Liver (tissue), 9 donors: ENCODE data around the gene FARP1. TPM values are rescaled to one million over a fixed set of nuclear protein-coding genes. Genes with fewer than 3 reads are reported as not detected.

Experiments
- DNase-seq: peaks from one replicate; pipeline ENCODE4 v3.0.0-alpha.2; 2017; ENCODE audit warnings: low spot score
- H3K27ac ChIP-seq, 2 donors: one replicate each; pipeline ENCODE4 v1.7.0; 2013; ENCODE audit warnings: inconsistent platforms in 2 of 2, low read length in 2 of 2, control low read depth in 1 of 2, low read depth in 1 of 2, mild to moderate bottlenecking in 1 of 2
- H3K27me3 ChIP-seq, 4 donors: one replicate each; pipeline versions ENCODE4 v1.6.1 to v1.7.0; 2013; ENCODE audit warnings: low read length in 3 of 4, inconsistent platforms in 1 of 4, mild to moderate bottlenecking in 1 of 4, moderate library complexity in 1 of 4; ENCODE audit not compliant: control insufficient read depth in 4 of 4, insufficient read depth in 4 of 4
- H3K36me3 ChIP-seq, 4 donors: one replicate each; pipeline versions ENCODE4 v1.6.1 to v1.7.0; 2013; ENCODE audit warnings: low read length in 3 of 4, mild to moderate bottlenecking in 3 of 4, low read depth in 1 of 4, moderate library complexity in 1 of 4; ENCODE audit not compliant: control insufficient read depth in 4 of 4, insufficient read depth in 3 of 4
- H3K4me1 ChIP-seq, 4 donors: one replicate each; pipeline versions ENCODE4 v1.6.1 to v1.7.0; 2013; ENCODE audit warnings: low read length in 3 of 4, mild to moderate bottlenecking in 3 of 4, moderate library complexity in 1 of 4; ENCODE audit not compliant: control insufficient read depth in 4 of 4, insufficient read depth in 4 of 4
- H3K4me3 ChIP-seq, 3 donors: one replicate each; pipeline versions ENCODE4 v1.6.1 to v1.7.0; 2013; ENCODE audit warnings: low read length in 3 of 3, control low read depth in 1 of 3, low read depth in 1 of 3, mild to moderate bottlenecking in 1 of 3
- H3K9ac ChIP-seq, 2 donors: one replicate each; pipeline ENCODE4 v1.7.0; 2013; ENCODE audit warnings: low read length in 2 of 2, mild to moderate bottlenecking in 2 of 2, moderate library complexity in 2 of 2, control low read depth in 1 of 2, low read depth in 1 of 2
- H3K9me3 ChIP-seq, 4 donors: one replicate each; pipeline versions ENCODE4 v1.6.1 to v1.7.0; 2013; ENCODE audit warnings: low read length in 3 of 4; ENCODE audit not compliant: control insufficient read depth in 4 of 4
- FOXA1 ChIP-seq: IDR thresholded peaks from 2 replicates; pipeline ENCODE4 v1.6.1; 2016; ENCODE audit warnings: antibody characterized with exemption
- FOXA2 ChIP-seq: IDR thresholded peaks from 2 replicates; pipeline ENCODE4 v1.6.1; 2016; ENCODE audit warnings: antibody characterized with exemption
- GABPA ChIP-seq, 2 donors: IDR thresholded peaks in 1 of 2; conservative IDR thresholded peaks in 1 of 2; 2 replicates each; pipeline ENCODE4 v1.6.1; 2016; ENCODE audit warnings: antibody characterized with exemption in 2 of 2, mild to moderate bottlenecking in 1 of 2, moderate library complexity in 1 of 2
- HNF4A ChIP-seq, 2 donors: conservative IDR thresholded peaks; 2 replicates each; pipeline ENCODE4 v1.6.1; 2016; ENCODE audit warnings: antibody characterized with exemption in 2 of 2, mild to moderate bottlenecking in 2 of 2
- HNF4G ChIP-seq: IDR thresholded peaks from 2 replicates; pipeline ENCODE4 v1.6.1; 2016; ENCODE audit warnings: antibody characterized with exemption
- JUND ChIP-seq, 2 donors: IDR thresholded peaks; 2 replicates each; pipeline ENCODE4 v1.6.1; 2016; ENCODE audit warnings: antibody characterized with exemption in 2 of 2
- RAD21 ChIP-seq, 2 donors: IDR thresholded peaks; 2 replicates each; pipeline ENCODE4 v1.6.1; 2016; ENCODE audit warnings: antibody characterized with exemption in 2 of 2, mild to moderate bottlenecking in 2 of 2
- REST ChIP-seq: IDR thresholded peaks from 2 replicates; pipeline ENCODE4 v1.6.1; 2016; ENCODE audit warnings: antibody characterized with exemption, mild to moderate bottlenecking
- SP1 ChIP-seq: IDR thresholded peaks from 2 replicates; pipeline ENCODE4 v1.6.1; 2018; ENCODE audit warnings: antibody characterized with exemption, mild to moderate bottlenecking
- TAF1 ChIP-seq: conservative IDR thresholded peaks from 2 replicates; pipeline ENCODE4 v1.6.1; 2016; ENCODE audit warnings: antibody characterized with exemption, mild to moderate bottlenecking
- YY1 ChIP-seq: IDR thresholded peaks from 2 replicates; pipeline ENCODE4 v1.6.1; 2016; ENCODE audit warnings: antibody characterized with exemption, mild to moderate bottlenecking
- WGBS: extraction: QIAGEN DNeasy Blood & Tissue Kit; methylation state at CpG from one replicate; pipeline ENCODE4 v1.1.7; 2013; 5-methylcytosine and 5-hydroxymethylcytosine counted together
- polyA plus RNA-seq, 2 donors: library from polyadenylated mRNA; stranded (reverse) in 1 of 2; unstranded in 1 of 2; fragments of 200-250 nt in 1 of 2; fragments of >200 nt in 1 of 2; fragmentation: Nextera tagmentation in 1 of 2; extraction: Ambion mirVana in 1 of 2; gene quantifications; one replicate each; pipeline versions ENCODE4 v1.2.1 to v1.2.3, GENCODE V29; 2013 to 2015
- total RNA-seq, 2 donors: library from RNA; depleted of rRNA; stranded (reverse); fragments of >200 nt; gene quantifications; one replicate each; pipeline ENCODE4 v1.2.3, GENCODE V29; 2014
- TF ChIP-seq, protein P1 (sequence below): IDR thresholded peaks from 2 replicates; pipeline ENCODE4 v1.6.1; 2016; ENCODE audit warnings: antibody characterized with exemption
- TF ChIP-seq, protein P2 (sequence below): fragments of 150-350 bp; IDR thresholded peaks from 2 replicates; pipeline ENCODE4 v1.5.1; 2017; ENCODE audit warnings: improper control_type of control experiment, low read depth, low read length; ENCODE audit not compliant: missing input control
- TF ChIP-seq, protein P3 (sequence below): IDR thresholded peaks from 2 replicates; pipeline ENCODE4 v1.6.1; 2016; ENCODE audit warnings: antibody characterized with exemption
- donor health status: healthy.
- donor health status: healthy.
- donor health status: healthy.
- donor health status: healthy.
- donor health status: healthy.

FARP1 gene
- total and polyA plus RNA-seq, 4 donors: 28.4 to 62.6 (median 39.8) TPM

DNA sequence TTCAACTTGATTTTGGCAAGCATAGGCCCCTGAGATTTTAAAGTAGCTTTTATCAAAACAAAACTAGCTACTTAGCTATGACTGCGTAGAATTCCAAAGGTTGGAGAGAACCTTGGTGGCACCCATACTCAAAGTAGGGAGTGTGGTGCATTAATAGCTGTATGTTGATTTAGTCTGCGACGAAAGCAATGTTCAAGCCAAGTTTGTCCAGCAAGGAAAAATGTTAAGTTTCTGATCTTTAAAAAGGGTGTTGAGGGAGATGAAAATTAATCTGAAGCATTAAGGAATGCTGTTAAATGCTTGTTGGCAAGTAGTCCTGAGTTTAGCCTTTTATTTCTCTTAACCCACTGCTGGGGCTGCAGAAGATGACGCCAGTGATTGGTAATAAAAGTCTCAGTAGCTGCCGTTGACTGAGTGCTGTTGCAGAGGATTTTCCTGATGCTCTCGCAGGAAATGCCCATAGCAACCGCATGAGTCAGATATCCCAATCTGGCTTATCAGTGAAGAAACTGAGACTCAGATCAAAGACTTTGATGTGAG, 110.1 kb downstream of the FARP1 start (continued):
- TF ChIP-seq JUND (IDR thresholded peaks at IDR 0.05): no peak
- TF ChIP-seq, protein P1, sequence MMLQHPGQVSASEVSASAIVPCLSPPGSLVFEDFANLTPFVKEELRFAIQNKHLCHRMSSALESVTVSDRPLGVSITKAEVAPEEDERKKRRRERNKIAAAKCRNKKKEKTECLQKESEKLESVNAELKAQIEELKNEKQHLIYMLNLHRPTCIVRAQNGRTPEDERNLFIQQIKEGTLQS: no peak
- TF ChIP-seq FOXA1: no peak
- TF ChIP-seq FOXA2: no peak
- no peak for TF ChIP-seq RAD21 (IDR thresholded peaks at IDR 0.05)

- Histone ChIP-seq H3K9ac (no peak overlapping the region), H3K27ac (no peak overlapping the region), H3K9me3 (no peaks in the 10 kb centered on the region), H3K4me1 (peaks cover 3 to 20% (median 14%) of the 10 kb centered on the region in 4 donors), H3K27me3 (no peaks in the 10 kb centered on the region), H3K4me3 (no peak overlapping the region), H3K36me3 (peaks cover 0 to 2% (median 0%) of the 10 kb centered on the region in 4 donors)
- TF ChIP-seq FOXA2 (no peak), REST (no peak), TAF1 (no peak), JUND (IDR thresholded peaks at IDR 0.05) (no peak)
- DNase-seq: no peak
- WGBS: 79% methylated on average over 7 of the region's 7 CpGs
Measured at GRCh38 chr13:98253526-98253925, 110.6 kb downstream of the FARP1 start.

GRCh38 chr13:98254513-98254912, 111.6 kb downstream of the FARP1 start:
- TF ChIP-seq, protein P1: no peak
- TF ChIP-seq GABPA (IDR thresholded peaks at IDR 0.05 in 1 of 2, conservative IDR thresholded peaks at IDR 0.05 in 1 of 2): no peak
- no peak for TF ChIP-seq SP1
- Histone ChIP-seq H3K4me1 (peaks cover 4 to 26% (median 17%) of the 10 kb centered on the region in 4 donors), H3K36me3 (peaks cover 0 to 2% (median 0%) of the 10 kb centered on the region in 4 donors), H3K27ac (peak overlapping the region in 1 of 2 donors; percentile 15), H3K27me3 (no peaks in the 10 kb centered on the region), H3K4me3 (no peak overlapping the region), H3K9me3 (no peaks in the 10 kb centered on the region), H3K9ac (no peak overlapping the region)
- WGBS: 92% methylated on average over 2 of the region's 2 CpGs
- DNase-seq: no peak

DNA sequence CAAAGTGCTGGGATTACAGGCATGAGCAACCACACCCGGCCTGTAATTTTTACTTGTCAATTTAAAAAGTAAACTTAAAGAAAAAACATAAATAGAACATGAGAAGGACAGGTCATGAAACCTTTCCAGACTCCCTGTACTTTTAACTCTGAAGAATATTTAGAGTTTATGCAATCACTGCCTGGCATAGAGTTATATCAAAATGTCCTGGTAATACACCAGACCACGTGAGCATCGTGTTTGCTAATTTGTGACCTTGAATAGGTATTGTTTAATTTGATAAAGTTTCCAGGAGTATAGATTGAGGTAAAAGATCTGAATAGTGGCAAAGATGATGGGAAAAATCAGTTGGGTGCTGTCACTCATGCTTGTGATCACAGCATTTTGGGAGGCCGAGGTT, 115.3 kb downstream of the FARP1 start:
- H3K27ac ChIP-seq: peak overlapping the region; percentile 72 to 73
- no peaks in the 10 kb centered on the region for H3K9me3 ChIP-seq
- H3K36me3 ChIP-seq: peaks cover 0 to 2% (median 0%) of the 10 kb centered on the region in 4 donors
- H3K27me3 ChIP-seq: no peaks in the 10 kb centered on the region
- no peak overlapping the region for H3K9ac ChIP-seq
- no peak for DNase-seq
- peaks cover 4 to 35% (median 19%) of the 10 kb centered on the region in 4 donors for H3K4me1 ChIP-seq
- H3K4me3 ChIP-seq: no peak overlapping the region
- 45% methylated on average over 4 of the region's 4 CpGs for WGBS
- TF ChIP-seq SP1: peak; percentile 43
- TF ChIP-seq, protein P1: no peak
- no peak for TF ChIP-seq HNF4G
- TF ChIP-seq YY1: peak; percentile 66
- peak; percentile 37 to 75 for TF ChIP-seq HNF4A (conservative IDR thresholded peaks at IDR 0.05)
- TF ChIP-seq, protein P2, sequence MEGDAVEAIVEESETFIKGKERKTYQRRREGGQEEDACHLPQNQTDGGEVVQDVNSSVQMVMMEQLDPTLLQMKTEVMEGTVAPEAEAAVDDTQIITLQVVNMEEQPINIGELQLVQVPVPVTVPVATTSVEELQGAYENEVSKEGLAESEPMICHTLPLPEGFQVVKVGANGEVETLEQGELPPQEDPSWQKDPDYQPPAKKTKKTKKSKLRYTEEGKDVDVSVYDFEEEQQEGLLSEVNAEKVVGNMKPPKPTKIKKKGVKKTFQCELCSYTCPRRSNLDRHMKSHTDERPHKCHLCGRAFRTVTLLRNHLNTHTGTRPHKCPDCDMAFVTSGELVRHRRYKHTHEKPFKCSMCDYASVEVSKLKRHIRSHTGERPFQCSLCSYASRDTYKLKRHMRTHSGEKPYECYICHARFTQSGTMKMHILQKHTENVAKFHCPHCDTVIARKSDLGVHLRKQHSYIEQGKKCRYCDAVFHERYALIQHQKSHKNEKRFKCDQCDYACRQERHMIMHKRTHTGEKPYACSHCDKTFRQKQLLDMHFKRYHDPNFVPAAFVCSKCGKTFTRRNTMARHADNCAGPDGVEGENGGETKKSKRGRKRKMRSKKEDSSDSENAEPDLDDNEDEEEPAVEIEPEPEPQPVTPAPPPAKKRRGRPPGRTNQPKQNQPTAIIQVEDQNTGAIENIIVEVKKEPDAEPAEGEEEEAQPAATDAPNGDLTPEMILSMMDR: no peak
- TF ChIP-seq, protein P3, sequence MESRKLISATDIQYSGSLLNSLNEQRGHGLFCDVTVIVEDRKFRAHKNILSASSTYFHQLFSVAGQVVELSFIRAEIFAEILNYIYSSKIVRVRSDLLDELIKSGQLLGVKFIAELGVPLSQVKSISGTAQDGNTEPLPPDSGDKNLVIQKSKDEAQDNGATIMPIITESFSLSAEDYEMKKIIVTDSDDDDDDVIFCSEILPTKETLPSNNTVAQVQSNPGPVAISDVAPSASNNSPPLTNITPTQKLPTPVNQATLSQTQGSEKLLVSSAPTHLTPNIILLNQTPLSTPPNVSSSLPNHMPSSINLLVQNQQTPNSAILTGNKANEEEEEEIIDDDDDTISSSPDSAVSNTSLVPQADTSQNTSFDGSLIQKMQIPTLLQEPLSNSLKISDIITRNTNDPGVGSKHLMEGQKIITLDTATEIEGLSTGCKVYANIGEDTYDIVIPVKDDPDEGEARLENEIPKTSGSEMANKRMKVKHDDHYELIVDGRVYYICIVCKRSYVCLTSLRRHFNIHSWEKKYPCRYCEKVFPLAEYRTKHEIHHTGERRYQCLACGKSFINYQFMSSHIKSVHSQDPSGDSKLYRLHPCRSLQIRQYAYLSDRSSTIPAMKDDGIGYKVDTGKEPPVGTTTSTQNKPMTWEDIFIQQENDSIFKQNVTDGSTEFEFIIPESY: peak; percentile 34
- peak; percentile 12 to 23 for TF ChIP-seq RAD21 (IDR thresholded peaks at IDR 0.05)
- no peak for TF ChIP-seq TAF1
- no peak for TF ChIP-seq FOXA1
